Esophagus muscularis mucosa (tissue), 3 donors: ENCODE results near the gene FAM131C.

ENCODE experiments used
- CTCF ChIP-seq, 3 experiments: fragments of 200-600 bp in 2 of 3; fragments of 450-650 bp in 1 of 3; sonication (generic) in 2 of 3; IDR thresholded peaks; one replicate each; pipeline ENCODE4 v1.5.1; 2017 to 2019; ENCODE audit warnings: antibody characterized with exemption in 3 of 3, mild to moderate bottlenecking in 2 of 3, moderate library complexity in 1 of 3
- POLR2A ChIP-seq: fragments of 450-650 bp; IDR thresholded peaks from one replicate; pipeline ENCODE4 v1.6.1; 2017; ENCODE audit warnings: antibody characterized with exemption, moderate library complexity, mild to moderate bottlenecking, low read depth
- POLR2AphosphoS5 ChIP-seq, 2 donors: sonication (generic); formaldehyde crosslinking; IDR thresholded peaks; one replicate each; pipeline ENCODE4 v1.6.1; 2017; ENCODE audit warnings: antibody characterized with exemption in 2 of 2

GRCh38 chr1:16038620-16038912 is 34.9 kb downstream of the FAM131C start:
- no peak for TF ChIP-seq POLR2AphosphoS5 (IDR thresholded peaks at IDR 0.05)
- no peak for TF ChIP-seq CTCF (IDR thresholded peaks at IDR 0.05)
- no peak for TF ChIP-seq POLR2A
